Common myeloid progenitor, CD34-positive (primary cell): Measurements from ENCODE around the gene PTPRZ1.

Experiments
- CTCF ChIA-PET: fragments of 350-600 bp; sonication (Branson Sonifier 250); formaldehyde crosslinking; loops from one replicate; lab custom pipeline; 2021; ENCODE audit warnings: antibody characterized with exemption; lab: Charles Lee
- POLR2A ChIA-PET: fragments of 350-600 bp; sonication (Branson Sonifier 250); formaldehyde crosslinking; loops from one replicate; lab custom pipeline; 2021; ENCODE audit warnings: antibody characterized with exemption; lab: Charles Lee
- DNase-seq, 3 donors: peaks; one replicate each; pipeline versions ENCODE4 v3.0.0 to v3.0.0-alpha.2; 2013
- H3K27ac ChIP-seq, 2 experiments: 1 replicate in 1 of 2; 2 replicates in 1 of 2; pipeline ENCODE4 v1.7.0; 2013; ENCODE audit warnings: inconsistent platforms in 2 of 2, low read length in 2 of 2, mild to moderate bottlenecking in 2 of 2, low read depth in 1 of 2, moderate library complexity in 1 of 2; ENCODE audit not compliant: severe bottlenecking in 2 of 2, insufficient read depth in 1 of 2, poor library complexity in 1 of 2
- H3K27me3 ChIP-seq, 5 experiments: replicated peaks in 2 of 5; 1 replicate in 3 of 5; 2 replicates in 2 of 5; pipeline versions ENCODE4 v1.6.1 to v1.7.0; 2013; ENCODE audit warnings: low read length in 4 of 5, mild to moderate bottlenecking in 2 of 5, moderate library complexity in 2 of 5, inconsistent platforms in 1 of 5; ENCODE audit not compliant: insufficient read depth in 5 of 5, control insufficient read depth in 4 of 5
- H3K36me3 ChIP-seq, 4 experiments: 1 replicate in 2 of 4; 2 replicates in 2 of 4; pipeline versions ENCODE4 v1.6.1 to v1.7.0; 2013; ENCODE audit warnings: low read length in 3 of 4, control low read depth in 1 of 4, mild to moderate bottlenecking in 1 of 4; ENCODE audit not compliant: control insufficient read depth in 4 of 4, insufficient read depth in 4 of 4
- H3K4me1 ChIP-seq, 4 experiments: 1 replicate in 3 of 4; 2 replicates in 1 of 4; pipeline versions ENCODE4 v1.6.1 to v1.7.1; 2013; ENCODE audit warnings: low read length in 3 of 4, mild to moderate bottlenecking in 3 of 4, control low read depth in 1 of 4, inconsistent platforms in 1 of 4, moderate library complexity in 1 of 4; ENCODE audit not compliant: control insufficient read depth in 4 of 4, insufficient read depth in 4 of 4; ENCODE audit errors: control extremely low read depth in 1 of 4
- H3K4me3 ChIP-seq, 7 experiments: 1 replicate in 4 of 7; 2 replicates in 3 of 7; pipeline versions ENCODE4 v1.5.1 to v1.7.0; 2013; ENCODE audit warnings: mild to moderate bottlenecking in 7 of 7, low read length in 6 of 7, moderate library complexity in 6 of 7, inconsistent platforms in 2 of 7, low read depth in 2 of 7, control low read depth in 1 of 7; ENCODE audit not compliant: insufficient read depth in 4 of 7, control insufficient read depth in 1 of 7; ENCODE audit errors: extremely low read depth in 1 of 7
- H3K9me3 ChIP-seq, 5 experiments: 1 replicate in 4 of 5; 2 replicates in 1 of 5; pipeline versions ENCODE4 v1.6.1 to v1.7.1; 2013; ENCODE audit warnings: low read length in 4 of 5, mild to moderate bottlenecking in 2 of 5, inconsistent platforms in 1 of 5, low read depth in 1 of 5, moderate library complexity in 1 of 5; ENCODE audit not compliant: control insufficient read depth in 4 of 5, insufficient read depth in 2 of 5; ENCODE audit errors: control extremely low read depth in 1 of 5
- WGBS: methylation state at CpG from one replicate; pipeline ENCODE4 v1.1.5; 2013; ENCODE audit not compliant: insufficient coverage; 5-methylcytosine and 5-hydroxymethylcytosine counted together

The PTPRZ1 gene

GRCh38 chr7:121953164-121953563 lies 80.2 kb downstream of the PTPRZ1 start:
- no peaks in the 10 kb centered on the region for H3K9me3 ChIP-seq
- H3K36me3 ChIP-seq, result no peaks in the 10 kb centered on the region
- H3K4me1 ChIP-seq, result no peaks in the 10 kb centered on the region
- CTCF ChIA-PET, result no interaction called here
- DNase-seq, result no peak
- H3K27me3 ChIP-seq, result peaks cover 0 to 4% (median 0%) of the 10 kb centered on the region in 5 experiments
- no peak overlapping the region for H3K4me3 ChIP-seq
- H3K27ac ChIP-seq, result no peak overlapping the region
- POLR2A ChIA-PET, result no interaction called here

GRCh38 chr7:121953601-121954000 lies 80.6 kb downstream of the PTPRZ1 start:
- WGBS, result 64% methylated on average over 4 of the region's 5 CpGs
- POLR2A ChIA-PET, result no interaction called here
- Histone ChIP-seq H3K27me3 (peaks cover 0 to 4% (median 0%) of the 10 kb centered on the region in 5 experiments), H3K4me1 (no peaks in the 10 kb centered on the region), H3K36me3 (no peaks in the 10 kb centered on the region), H3K4me3 (no peak overlapping the region), H3K27ac (no peak overlapping the region), H3K9me3 (no peaks in the 10 kb centered on the region)
- DNase-seq, result no peak
- CTCF ChIA-PET, result no interaction called here

GRCh38 chr7:121954803-121955202 lies 81.8 kb downstream of the PTPRZ1 start:
- 100% methylated on average over 1 of the region's 1 CpG for WGBS
- ChIA-PET CTCF (interaction anchor here (1.3 kb wide), 1 partner anchor 38 kb away, joined by 3 read pairs; no protein-coding TSS in a partner anchor), POLR2A (no interaction called here)
- no peaks in the 10 kb centered on the region for H3K36me3 ChIP-seq
- no peaks in the 10 kb centered on the region for H3K9me3 ChIP-seq
- no peak for DNase-seq
- no peak overlapping the region for H3K4me3 ChIP-seq
- no peak overlapping the region for H3K27ac ChIP-seq
- H3K4me1 ChIP-seq, result no peaks in the 10 kb centered on the region
- peaks cover 0 to 4% (median 0%) of the 10 kb centered on the region in 5 experiments for H3K27me3 ChIP-seq

- Histone ChIP-seq H3K4me1 (no peaks in the 10 kb centered on the region), H3K4me3 (no peak overlapping the region), H3K27me3 (peaks cover 0 to 4% (median 0%) of the 10 kb centered on the region in 5 experiments), H3K9me3 (no peaks in the 10 kb centered on the region), H3K36me3 (no peaks in the 10 kb centered on the region), H3K27ac (no peak overlapping the region)
- DNase-seq, result no peak
- CTCF ChIA-PET, result no interaction called here
- POLR2A ChIA-PET, result no interaction called here
- 71% methylated on average over 1 of the region's 1 CpG for WGBS
Measured at GRCh38 chr7:121957626-121958025, 84.7 kb downstream of the PTPRZ1 start.

- ChIA-PET POLR2A (no interaction called here), CTCF (no interaction called here)
- peaks cover 0 to 1% (median 0%) of the 10 kb centered on the region in 5 experiments for H3K9me3 ChIP-seq
- H3K27ac ChIP-seq, result no peak overlapping the region
- no peak for DNase-seq
- no peaks in the 10 kb centered on the region for H3K4me1 ChIP-seq
- no CpG with 5 or more reads among the region's 4 CpGs for WGBS
- H3K27me3 ChIP-seq, result peaks cover 0 to 4% (median 0%) of the 10 kb centered on the region in 5 experiments
- H3K36me3 ChIP-seq, result no peaks in the 10 kb centered on the region
- no peak overlapping the region for H3K4me3 ChIP-seq
Measured at GRCh38 chr7:121960678-121961077, 87.7 kb downstream of the PTPRZ1 start.

- 90% methylated on average over 2 of the region's 5 CpGs for WGBS
- H3K27ac ChIP-seq, result no peak overlapping the region
- POLR2A ChIA-PET, result no interaction called here
- H3K36me3 ChIP-seq, result no peaks in the 10 kb centered on the region
- H3K4me1 ChIP-seq, result no peaks in the 10 kb centered on the region
- peaks cover 0 to 1% (median 0%) of the 10 kb centered on the region in 5 experiments for H3K27me3 ChIP-seq
- H3K9me3 ChIP-seq, result peaks cover 0 to 1% (median 0%) of the 10 kb centered on the region in 5 experiments
- H3K4me3 ChIP-seq, result no peak overlapping the region
- DNase-seq, result no peak
- CTCF ChIA-PET, result no interaction called here
Measured at GRCh38 chr7:121961089-121961867, 88.3 kb downstream of the PTPRZ1 start.

- H3K27me3 ChIP-seq, result no peaks in the 10 kb centered on the region
- DNase-seq, result no peak
- H3K4me3 ChIP-seq, result no peak overlapping the region
- no peaks in the 10 kb centered on the region for H3K36me3 ChIP-seq
- ChIA-PET POLR2A (no interaction called here), CTCF (no interaction called here)
- peaks cover 0 to 1% (median 0%) of the 10 kb centered on the region in 5 experiments for H3K9me3 ChIP-seq
- no peaks in the 10 kb centered on the region for H3K4me1 ChIP-seq
- WGBS, result 83% methylated on average over 1 of the region's 2 CpGs
- no peak overlapping the region for H3K27ac ChIP-seq
Measured at GRCh38 chr7:121966276-121966934, 93.4 kb downstream of the PTPRZ1 start.
